Activated CD4-positive, CD25-positive, alpha-beta regulatory T cell treated with anti-CD3 and anti-CD28 coated beads, Interleukin-2, amount 50 U/mL, for 24 hours (primary cell): ENCODE data around the gene NAA10.
A peak's percentile ranks its signal among the peaks of the same experiment; 100 is the strongest.

ENCODE experiments used
- ATAC-seq, 2 donors: fragments of 150-1000 bp; cut with Tn5 transposase; one replicate each; pipeline ENCODE4 v1.10.0; 2021; ENCODE audit warnings: mild to moderate bottlenecking in 1 of 2, moderate library complexity in 1 of 2

Gene NAA10

DNA sequence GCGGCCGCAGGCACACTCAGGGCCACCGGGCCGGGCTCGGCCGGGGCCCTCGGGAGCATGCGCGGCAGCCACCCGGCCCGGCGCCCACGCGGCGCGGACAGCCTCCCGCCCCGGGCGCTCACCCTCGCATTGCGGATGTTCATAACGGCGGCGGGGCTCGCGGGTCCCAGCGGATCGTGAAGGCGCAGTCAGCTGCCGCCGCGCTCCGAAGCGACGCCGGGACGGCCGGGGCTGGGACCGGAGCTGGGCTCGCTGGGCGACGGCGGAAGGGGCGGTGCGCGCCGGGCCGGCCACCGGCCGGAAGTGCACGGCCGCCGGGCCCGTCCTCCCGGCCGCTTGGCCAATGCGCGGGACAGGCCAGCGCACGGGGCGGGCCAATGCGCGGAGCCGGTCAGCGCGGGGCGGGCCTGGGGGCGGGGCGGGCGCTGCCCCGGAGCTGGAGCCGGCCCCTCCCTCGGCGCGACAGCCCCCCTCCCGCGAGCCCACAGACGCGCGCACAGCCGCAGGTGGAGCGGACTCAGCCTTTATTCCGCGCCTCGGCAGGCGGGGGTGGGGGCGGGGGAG, at the start of gene NAA10:
NAA10 (minus strand) TSS at position 276 of the 564 bp plus-strand sequence; CDS start at position 143, 133 bp downstream.
- ATAC-seq, result peak; percentile 91 to 93

DNA sequence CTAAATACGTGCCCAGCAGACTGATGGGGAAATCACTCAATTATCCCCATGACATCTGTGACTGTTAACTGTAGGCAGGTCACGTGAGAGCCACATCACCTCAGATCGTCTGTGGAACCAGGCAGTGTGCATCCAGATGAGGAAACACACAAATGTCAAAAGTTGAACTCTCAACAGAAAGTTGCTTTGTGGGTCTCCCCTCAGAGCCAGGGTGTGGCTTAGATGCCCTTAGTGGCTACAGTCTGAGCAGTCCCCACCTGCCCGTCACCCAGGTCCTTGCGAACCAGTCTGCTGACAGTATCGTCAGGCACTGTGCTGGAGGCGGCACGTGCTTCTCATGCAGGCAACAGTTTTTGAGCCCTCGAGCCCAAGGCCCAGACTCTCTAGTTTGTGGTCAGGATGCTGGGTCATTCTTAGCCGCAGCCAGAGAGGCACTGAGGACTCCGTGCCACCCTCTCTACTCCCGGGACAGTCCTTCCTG, 48.5 kb upstream of the NAA10 start:
- peak in 1 of 2 donors; percentile 15 for ATAC-seq

DNA sequence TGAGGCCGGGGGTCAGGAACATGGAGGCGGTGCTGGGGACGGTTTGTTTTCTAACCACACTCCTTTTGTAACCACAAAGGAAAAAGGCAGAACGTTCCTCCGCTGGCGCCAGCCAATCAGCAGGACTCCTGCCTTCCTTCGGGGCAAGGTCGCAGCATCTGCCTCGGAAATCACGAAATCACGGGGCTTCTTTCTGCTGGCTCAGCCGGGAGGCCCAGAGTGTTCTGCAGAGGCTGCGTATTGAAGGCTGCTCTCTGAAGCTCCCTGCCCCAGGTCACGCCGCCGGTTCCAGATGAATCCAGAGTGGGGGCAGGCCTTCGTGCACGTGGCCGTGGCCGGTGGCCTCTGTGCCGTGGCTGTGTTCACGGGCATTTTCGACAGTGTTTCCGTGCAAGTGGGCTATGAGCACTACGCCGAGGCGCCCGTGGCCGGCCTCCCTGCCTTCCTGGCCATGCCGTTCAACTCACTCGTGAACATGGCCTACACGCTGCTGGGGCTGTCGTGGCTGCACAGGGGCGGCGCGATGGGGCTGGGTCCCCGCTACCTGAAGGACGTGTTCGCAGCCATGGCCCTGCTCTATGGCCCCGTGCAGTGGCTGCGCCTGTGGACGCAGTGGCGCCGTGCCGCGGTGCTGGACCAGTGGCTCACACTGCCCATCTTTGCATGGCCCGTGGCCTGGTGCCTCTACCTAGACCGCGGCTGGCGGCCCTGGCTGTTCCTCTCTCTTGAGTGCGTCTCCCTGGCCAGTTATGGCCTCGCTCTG, 47.1 kb upstream of the NAA10 start:
- ATAC-seq, result no peak

DNA sequence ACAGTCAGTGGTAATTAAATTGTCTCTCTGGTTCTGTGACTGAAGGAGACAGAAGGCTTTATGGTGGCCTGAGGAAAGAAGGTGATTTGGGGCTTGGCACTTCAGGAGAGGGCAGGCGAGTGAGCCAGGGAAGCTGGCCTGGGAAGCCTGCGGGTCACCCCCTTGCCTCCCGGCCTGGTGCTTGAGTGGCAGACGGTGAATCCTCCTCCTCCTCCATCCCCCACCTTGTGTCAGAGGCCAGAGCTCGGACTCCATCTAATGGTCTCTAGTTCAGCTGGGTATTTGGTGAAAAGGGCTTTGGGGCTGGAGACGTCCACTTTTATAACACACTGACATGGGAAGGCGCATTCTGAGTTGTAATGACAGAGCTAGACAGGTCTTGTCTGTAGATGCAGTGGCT, 46.4 kb upstream of the NAA10 start:
- ATAC-seq, result no peak

DNA sequence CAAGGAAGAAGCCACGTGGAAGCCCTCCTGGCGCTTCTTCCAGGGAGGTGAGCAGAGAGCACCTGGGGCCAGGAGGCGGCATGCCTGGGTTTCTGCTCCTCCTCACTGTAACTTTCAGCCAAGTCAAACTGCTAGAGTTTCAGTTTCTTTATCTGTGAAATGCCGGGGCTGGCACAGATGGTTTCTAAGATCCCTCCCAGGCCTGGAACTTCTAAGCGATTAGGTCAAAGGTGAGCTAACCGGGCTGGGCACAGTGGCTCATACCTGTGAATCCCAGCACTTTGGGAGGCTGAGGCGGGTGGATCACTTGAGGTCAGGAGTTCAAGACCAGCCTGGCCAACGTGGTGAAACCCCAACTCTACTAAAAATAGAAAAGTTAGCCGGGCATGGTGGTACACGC, 45.6 kb upstream of the NAA10 start:
- peak; percentile 65 to 66 for ATAC-seq

DNA sequence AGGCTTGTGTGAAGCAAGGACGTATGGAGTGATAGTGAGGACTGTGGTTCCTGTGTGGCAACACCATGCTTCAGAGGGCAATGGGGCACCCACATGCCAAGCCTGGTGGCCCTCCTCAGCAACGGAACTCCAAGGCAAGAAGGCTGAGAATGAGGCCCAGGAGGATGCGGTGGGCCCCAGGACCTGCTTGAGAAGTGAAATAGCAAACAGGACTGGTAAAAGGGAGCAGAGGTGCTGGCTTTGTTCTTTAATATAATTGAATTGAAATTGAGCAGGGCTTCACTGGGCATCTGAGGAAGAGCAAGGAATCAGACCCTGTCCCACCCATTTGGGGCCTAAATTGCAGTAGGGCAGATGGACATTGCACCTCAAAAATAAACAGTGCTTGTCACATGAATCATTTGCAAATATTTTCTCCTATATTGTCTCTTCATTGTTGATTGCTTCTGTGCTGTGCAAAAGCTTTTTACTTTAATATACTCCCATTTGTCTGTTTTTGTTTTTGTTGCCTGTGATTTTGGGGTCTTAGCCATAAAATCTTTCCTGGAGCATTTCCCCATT, 40.0 kb upstream of the NAA10 start:
- no peak for ATAC-seq

DNA sequence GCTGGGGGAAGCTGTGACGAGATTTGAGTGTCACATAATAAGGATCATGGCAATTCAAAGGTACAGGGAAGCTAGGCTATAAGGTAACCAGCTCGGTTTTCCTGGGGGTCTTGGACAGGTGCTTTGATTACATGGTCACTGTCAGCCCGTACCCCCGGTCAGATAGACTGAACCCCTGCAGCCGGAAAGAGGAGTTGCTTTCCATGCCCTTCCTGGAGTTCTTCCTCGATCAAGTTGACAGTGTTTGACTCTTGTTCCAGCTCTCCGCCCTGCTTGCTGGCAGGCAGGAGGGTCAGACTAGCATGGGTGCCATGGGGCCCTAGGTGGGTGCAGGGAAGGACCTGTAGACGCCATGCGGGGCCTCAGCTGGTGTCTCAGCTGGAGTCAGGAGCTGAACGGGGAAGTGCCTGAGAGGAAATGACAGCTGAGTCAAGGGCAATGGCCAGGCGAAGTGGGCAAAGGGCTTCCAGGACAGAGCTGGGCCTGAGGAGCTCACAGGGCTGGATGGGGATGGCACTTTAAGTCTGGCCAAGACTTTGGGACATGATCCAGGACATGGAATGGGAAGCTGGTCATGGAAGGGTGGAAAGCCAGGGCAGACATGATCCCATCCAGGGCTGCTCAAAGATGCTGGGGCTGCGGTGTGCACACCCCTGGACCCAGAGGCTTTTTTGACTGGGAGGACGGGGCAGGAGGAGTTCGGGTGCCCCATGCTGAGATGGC, 39.3 kb upstream of the NAA10 start:
- ATAC-seq, result no peak

DNA sequence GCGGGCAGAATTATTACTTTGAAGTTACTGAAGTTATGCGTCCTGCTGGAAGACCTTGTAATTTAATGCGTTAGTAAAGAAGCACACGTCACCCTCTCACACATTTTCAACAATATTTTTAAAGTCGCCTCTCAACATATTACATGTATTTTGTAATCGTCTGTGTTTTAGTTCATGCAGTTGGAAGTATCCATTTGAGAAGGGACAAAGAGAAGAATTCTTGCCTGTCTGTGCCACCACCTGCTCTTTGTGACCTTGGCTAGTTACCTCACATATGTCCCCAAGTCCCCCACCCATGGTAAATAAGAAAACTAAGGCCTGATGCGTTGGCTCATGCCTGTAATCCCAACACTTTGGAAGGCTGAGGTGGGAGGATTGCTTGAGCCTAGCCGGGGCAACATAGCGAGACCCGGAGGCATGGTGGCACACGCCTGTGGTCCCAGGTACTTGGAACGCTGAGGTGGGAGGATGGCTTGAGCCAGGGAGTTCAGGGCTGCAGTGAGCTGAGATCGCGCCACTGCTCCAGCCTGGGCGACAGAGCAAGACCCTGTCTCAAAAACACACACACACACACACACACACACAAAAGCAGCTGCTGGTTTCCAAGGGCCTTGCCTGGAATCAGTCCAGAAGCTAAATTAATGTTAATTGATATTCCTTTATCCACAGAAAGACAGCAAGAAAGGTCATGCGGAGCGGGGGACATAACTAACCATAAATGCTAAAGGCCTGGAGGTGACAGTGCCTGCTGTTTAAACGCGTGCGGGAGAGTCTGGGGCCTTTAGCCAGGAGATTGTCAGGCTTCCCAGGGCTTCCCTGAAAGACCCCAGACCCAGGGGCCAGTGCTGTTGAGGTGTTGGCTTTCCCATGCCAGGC, 38.5 kb upstream of the NAA10 start:
- ATAC-seq, result no peak

DNA sequence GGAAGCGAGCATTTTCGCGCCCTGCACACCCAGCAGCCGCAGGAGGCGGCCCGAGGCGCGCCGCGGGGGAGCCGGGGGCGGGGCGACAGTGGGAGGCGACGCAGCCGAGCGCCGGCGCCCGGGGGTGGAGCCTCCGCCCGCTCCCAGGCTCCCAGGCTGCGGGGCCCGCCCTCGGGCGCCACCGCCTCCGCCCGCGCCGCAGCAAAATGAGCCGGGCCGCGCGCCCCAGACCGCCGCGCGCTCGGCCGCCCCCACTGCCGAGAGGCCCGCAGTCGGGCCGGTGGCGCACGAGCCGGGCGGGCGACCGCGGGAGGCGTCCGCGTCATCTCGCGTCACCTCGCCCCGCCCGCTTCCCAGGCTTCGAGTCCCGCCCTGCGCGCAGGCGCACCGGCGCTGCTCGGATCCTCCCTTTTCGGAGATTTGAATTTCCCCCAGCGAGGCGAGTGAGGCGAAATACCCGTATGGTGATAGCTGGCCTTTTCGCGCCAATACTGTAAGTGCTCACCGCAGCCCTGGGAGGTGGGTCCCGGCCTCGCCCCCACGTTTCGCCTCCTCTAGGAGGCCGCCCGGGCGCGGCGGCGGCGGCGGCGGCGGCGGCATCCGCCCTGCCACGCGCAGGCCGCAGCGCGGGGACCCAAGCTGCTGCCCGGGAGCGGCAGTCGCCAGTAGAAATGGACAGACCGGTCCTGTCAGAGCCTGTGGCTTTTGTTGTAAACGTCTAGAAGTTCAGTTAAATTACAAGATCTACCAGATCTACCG, 37.7 kb upstream of the NAA10 start, which contains the start of gene TMEM187:
TMEM187 (plus strand) TSS at position 387 of the 759 bp plus-strand sequence. CDS start 9,309 bp downstream, outside the sequence.
- ATAC-seq, result peak; percentile 53 to 59

DNA sequence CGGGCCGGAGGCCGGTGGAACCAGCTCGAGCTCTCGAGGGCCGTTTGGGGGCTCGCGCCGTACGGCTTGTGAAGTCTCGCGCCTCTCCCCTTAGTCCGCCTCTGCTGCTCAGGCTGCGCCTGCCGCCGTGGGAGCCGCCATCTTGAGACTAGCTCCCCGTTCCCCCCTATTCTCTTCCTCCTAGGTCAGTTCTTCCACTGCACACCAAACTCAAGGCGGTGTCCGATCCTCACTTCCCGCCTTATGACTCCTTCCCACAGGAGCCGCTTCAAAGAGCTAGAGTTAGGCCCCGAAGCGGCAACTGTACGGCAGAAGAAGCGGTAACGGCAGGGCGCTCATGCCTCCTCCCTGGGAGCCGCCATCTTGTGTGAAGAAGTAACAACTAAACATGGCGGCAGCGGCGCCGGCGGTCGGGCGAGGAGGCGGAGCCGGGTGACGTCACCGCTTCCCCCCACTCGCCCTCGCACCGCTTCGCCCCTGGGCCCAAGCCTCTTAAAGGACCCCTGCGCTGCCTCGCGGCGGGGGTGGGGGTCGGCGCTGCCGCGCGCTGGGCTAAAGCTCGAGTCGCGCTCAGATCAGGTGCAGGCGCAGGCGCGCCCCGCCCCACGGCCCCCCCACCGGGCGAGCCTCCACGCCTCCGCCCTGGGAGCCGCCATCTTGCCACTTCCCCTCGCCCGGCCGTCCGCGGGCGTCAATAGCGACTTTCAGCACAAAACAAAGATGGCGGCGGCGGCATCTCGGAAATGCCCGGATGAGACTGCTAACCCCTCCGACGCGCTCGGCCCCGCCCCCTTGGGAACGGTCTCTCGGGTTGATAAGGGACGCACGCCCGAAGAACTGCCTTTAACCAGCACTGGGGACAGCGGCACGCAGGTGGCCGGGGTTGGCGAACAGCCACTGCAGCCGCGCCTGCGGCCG, 36.9 kb upstream of the NAA10 start, which contains the start of gene HCFC1:
HCFC1 (minus strand) TSS at position 369 of the 918 bp plus-strand sequence. CDS start 978 bp downstream, outside the sequence.
- ATAC-seq, result peak; percentile 35 to 45

DNA sequence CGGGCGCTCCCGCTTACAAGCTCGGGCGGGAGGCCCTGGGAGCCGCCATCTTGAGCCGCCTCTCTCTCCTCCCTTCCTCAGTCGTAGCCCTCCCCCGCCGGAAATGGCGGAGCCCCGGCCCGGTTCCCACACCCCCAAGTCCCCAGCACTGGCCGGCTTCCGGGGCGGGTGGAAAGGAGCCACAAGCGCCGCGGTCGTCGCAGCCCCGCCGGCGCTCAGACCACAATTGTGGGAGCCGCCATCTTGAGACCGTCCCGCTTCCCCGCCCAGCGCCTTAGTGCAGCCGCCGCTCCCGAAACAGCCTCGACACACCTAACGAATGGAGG, 36.2 kb upstream of the NAA10 start:
- peak; percentile 49 to 51 for ATAC-seq

DNA sequence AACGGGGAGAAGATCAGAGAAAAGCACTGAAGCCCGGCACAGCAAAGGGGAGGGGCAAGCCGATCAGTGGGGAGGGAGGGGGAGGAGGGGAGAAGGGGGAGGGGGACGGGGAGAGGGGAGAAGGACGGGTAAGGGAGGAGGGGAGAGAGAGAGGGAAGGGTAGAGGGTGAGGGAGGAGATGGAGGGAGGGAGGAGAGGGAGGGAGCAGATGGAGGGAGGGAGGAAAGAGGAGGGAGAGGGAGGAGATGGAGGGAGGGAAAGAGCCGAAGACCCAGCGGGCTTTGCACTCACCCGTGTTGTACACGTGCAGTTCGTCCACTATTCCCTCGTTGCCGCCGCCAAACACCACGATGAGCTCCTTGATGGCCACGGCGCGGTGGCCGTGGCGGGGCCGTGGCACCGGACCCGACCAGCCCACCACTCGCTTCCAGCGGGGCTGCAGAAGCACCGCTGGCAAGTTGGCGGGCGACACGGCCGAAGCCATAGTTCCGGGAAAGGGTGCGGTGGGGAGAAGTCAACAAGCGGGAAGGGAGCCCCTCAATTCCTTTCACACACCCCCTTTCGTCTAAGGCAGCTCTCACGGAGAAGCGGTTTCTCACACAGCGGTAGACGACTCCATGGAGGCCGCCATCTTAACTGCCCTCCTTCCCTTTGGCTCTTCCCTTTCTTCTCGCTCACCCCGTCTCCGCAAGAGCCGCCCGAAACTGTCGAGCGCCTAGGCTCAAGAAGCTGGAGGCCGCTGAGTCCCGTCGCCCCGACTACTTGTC, 35.7 kb upstream of the NAA10 start:
- no peak for ATAC-seq

DNA sequence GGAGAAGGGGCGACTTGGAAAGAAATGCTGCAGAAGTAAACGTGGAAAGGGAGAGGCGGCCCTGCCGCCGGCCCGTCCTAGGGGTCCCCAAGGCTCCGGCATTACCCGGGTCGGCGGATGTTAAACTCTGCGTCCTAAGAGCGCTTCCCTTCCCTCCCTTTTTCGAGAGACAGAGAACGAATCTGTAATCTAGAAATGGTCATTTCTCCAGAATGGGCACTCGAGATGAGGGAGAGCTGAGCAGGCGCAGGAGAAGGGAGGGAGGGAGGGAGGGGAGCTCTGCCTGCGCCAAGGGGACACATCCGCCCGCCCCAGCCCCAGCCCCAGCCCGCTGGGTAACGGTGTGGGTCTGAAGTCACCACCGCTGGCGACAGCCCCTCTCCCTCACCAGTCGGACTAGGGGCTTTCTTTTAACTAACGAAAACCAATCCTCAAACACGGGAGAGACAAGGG, 35.1 kb upstream of the NAA10 start:
- ATAC-seq, result no peak

DNA sequence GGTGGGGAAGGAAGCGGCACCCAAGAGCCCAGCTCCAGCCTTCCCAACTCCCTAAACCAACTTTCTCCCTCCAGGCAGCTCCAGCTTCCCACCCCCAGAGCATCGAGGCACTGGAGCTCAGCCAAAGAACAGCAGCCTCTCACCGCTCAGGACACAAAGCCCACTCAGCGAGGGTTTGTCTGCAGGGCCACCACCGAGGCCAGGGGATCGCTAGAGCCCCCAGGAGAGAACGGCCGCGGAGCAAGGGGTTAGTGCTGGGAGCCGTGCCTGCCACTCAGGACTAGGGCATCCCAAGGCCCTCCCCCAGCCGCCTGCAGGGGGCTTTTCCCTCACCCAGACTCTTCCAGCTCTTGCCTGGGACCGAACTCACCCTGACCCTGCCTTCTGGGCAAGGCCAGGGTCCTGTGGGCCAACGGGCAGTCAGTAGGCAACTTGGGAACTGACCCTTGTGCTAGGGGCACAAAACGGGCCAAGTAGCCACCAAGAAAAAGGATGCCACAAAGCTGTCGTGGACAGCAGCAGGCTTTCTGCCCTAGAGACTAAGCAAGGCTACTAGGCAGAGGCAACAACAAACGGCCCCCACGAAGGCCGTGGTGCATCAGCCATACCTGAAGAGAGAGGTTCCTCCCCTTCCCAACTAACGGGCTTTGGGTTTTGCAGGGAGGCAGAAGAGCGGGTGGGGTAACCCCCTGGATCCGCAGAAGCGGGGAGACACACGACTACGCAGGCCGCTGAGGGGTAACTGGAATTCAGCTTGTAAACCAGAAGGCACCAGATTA, 34.5 kb upstream of the NAA10 start:
- ATAC-seq, result no peak

DNA sequence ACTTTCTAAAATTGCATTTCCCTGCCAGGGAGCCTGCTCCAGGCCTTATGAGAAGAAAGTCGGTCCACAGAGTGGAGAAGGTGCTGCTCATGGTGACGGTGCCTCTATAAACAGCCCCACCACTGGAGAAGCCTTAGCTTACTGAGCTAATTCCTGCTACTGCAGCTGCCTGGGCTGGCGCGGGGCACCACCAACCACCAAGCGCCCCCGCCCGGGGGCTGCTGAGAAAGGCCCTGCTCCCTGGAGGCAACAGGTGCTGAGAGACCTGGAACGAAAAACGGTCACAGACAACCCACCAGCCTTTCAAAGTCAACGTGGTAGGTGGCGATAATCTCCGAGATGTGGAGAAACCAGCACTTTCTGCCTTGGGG, 33.9 kb upstream of the NAA10 start:
- ATAC-seq, result no peak

DNA sequence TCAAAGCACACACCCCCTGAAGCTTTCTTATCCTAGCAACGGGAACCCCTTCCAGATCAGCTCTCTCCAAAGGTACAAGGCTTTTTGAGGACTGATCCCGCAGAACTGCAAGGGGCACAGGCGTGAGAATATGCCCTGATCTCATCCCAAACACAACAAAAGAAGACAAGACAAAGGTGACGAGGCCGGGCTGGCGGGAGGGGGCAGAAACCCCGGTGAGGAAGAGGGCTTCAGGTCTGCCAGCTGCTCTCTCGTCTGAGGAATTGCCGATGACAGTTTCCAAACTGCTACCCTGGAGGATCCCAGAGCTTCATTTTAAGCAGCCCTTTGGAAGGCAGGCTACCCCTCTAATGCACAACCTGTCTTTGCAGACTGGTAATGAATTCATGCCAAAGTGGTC, 33.4 kb upstream of the NAA10 start:
- ATAC-seq, result no peak

DNA sequence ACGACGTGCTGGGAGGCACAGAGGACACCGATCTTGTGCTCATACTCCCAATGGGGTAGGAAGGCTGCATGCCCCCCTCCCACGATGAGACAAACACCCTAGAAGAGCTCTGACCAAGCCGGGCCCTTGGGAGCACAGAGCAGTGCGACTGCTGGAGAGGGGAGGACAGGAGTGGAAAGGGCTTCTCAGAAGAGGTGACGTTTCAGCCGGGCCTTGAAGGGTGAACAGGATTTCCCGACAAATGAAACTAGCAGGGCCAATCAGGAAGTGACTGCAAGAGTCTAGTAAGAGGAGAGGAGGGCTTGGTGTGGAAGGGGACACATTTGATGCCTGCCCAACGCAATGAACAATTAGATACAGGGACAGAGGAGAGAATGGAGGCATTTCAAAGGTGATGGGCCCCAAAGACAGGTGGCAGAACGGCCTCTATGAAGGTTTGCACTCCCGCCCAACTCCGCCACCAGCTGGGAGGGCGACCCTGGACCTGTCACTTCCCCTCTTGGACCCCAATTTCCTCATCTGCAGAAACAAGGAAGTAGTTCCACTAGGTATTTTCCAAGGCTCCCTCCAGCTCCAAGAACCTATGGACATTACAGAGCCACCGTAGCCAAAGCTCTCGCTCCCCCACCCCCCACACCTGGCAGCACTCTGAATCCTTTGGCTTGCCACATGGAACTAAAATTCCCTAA, 32.8 kb upstream of the NAA10 start:
- no peak for ATAC-seq
